Measurements from ENCODE around the gene RASL10B.

The RASL10B gene

DNA sequence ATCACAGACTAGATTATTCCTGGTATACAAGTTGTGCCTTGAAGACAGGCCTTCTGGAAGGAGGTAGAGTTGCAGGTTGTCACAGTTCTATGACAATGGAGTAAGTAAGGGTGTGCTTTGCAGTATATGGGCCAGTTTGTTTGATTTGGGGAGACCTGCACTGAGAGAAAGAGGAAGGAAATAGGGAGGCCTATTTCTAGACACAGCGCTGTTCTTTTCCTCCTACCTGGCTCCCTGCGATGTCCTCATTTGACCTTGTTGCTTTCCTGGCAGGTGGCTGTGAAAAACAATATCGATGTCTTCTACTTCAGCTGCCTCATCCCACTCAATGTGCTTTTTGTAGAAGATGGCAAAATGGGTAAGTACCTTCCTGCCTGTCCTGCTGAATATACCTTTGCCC is 22.5 kb upstream of the RASL10B start:
- peak overlapping the region; percentile 1 for H3K4me3 Mint-ChIP-seq
- no peak overlapping the region for H3K27ac Mint-ChIP-seq
- no peaks in the 10 kb centered on the region for H3K27me3 Mint-ChIP-seq
- no peaks in the 10 kb centered on the region for H3K9me3 Mint-ChIP-seq
- peaks cover 23% of the 10 kb centered on the region for H3K4me1 Mint-ChIP-seq
- ATAC-seq (ENCODE audit: low read depth) (peak; percentile 93), DNase-seq (ENCODE audit: low spot score in 2 of 2) (no peak)
- H3K36me3 Mint-ChIP-seq: peaks cover 15% of the 10 kb centered on the region

DNA sequence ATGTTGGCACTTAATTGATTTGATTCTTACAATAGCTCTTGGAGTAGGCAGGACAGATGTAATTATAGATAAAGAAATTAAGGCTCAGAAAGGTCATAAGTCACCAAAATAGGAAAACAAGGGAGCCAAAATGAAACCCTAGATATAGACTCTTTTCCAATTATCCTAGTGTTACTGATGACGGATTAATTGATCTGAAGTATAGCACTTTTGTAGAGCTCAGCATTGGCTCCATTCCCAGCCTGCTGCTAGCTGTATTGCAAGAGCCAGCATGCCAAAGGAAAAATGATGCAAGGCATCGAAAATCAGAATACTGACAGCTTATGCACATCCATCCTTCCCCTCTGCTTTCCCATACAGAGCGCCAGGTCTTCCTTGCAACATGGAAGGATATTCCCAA is 21.6 kb upstream of the RASL10B start:
- Mint-ChIP-seq H3K27ac (no peak overlapping the region), H3K36me3 (peaks cover 13% of the 10 kb centered on the region), H3K9me3 (no peaks in the 10 kb centered on the region), H3K27me3 (no peaks in the 10 kb centered on the region), H3K4me3 (no peak overlapping the region), H3K4me1 (peaks cover 17% of the 10 kb centered on the region)
- ATAC-seq (ENCODE audit: low read depth): no peak
- no peak for DNase-seq (ENCODE audit: low spot score in 2 of 2)

DNA sequence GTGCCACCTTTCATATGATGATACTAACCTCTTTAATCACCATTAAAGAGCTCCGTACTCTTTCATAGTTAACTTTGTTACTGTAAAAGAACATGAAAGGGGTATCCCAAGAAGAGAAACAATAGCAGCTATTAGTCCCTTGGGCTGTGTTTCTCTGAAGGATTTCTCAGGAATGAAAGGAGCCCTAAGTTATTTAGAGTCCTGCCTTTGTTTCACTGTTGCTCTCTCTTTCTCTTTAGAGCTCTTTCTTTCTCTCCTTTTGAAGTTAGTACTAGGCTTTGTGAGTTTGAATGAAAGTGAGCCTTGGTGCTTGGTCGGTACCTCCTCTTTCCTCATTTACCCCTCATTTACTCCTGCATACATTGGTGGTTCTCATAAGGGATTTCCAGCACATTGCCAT is 20.5 kb upstream of the RASL10B start:
- ATAC-seq (ENCODE audit: low read depth): no peak
- H3K4me1 Mint-ChIP-seq: peaks cover 17% of the 10 kb centered on the region
- H3K27ac Mint-ChIP-seq: peak overlapping the region; percentile 38
- H3K9me3 Mint-ChIP-seq: no peaks in the 10 kb centered on the region
- H3K4me3 Mint-ChIP-seq: no peak overlapping the region
- H3K27me3 Mint-ChIP-seq: no peaks in the 10 kb centered on the region
- DNase-seq (ENCODE audit: low spot score in 2 of 2): no peak
- peaks cover 13% of the 10 kb centered on the region for H3K36me3 Mint-ChIP-seq

DNA sequence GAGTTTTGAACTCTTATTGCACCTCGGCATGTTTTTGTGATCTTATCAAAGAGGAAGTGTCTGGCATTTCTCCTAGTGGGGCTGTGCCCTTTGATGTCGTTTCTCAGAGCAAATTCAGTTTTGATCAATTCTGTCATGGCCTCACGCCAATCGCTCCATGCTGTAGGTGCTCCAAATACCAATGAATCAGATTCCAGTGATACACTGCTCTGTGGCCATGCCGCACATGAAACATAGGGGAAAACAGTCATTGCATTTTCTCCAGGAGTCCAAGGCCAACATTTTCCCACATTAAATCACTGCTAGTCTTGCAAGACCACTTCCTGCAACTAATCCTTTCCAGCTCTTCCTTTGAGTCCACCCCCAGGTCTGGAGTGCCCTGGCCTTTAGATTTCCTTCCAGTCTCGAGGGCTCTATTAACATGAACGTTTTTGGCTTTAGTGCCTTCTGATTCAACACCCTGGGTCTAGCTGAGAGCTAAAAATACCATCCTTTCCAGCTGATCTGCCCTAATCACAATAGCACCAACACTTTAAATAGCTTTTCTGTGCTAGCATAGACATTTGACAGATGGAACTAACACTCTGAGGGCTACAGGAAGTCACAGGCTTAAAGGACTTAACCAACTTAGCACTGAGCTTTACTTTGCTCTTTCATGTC is 18.2 kb upstream of the RASL10B start:
- Mint-ChIP-seq H3K27me3 (no peaks in the 10 kb centered on the region), H3K27ac (no peak overlapping the region), H3K4me1 (peaks cover 9% of the 10 kb centered on the region), H3K36me3 (peaks cover 28% of the 10 kb centered on the region), H3K4me3 (no peak overlapping the region), H3K9me3 (no peaks in the 10 kb centered on the region)
- no peak for DNase-seq (ENCODE audit: low spot score in 2 of 2)
- ATAC-seq (ENCODE audit: low read depth): no peak

DNA sequence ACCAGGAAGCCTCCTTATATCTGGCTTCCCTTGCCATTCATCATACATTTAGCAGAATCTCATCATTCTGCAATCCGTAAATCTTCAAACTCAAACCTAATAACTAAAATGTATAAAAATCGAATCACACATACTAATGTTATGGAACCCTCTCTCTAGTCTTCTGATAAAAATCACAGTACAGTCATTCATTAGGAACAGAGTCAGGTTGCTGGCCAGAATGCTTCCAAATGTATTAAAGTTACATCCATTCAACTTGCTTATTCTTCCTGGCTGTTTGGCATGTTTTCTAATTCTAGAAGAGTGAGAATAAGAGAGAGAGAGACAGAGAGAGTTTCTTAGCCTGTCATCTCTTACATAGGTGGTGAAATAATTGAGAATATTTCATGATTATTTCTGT is 16.5 kb upstream of the RASL10B start:
- Mint-ChIP-seq H3K4me3 (no peak overlapping the region), H3K27me3 (no peaks in the 10 kb centered on the region), H3K9me3 (no peaks in the 10 kb centered on the region), H3K36me3 (peaks cover 34% of the 10 kb centered on the region), H3K27ac (no peak overlapping the region), H3K4me1 (no peaks in the 10 kb centered on the region)
- ATAC-seq (ENCODE audit: low read depth): no peak
- no peak for DNase-seq (ENCODE audit: low spot score in 2 of 2)

DNA sequence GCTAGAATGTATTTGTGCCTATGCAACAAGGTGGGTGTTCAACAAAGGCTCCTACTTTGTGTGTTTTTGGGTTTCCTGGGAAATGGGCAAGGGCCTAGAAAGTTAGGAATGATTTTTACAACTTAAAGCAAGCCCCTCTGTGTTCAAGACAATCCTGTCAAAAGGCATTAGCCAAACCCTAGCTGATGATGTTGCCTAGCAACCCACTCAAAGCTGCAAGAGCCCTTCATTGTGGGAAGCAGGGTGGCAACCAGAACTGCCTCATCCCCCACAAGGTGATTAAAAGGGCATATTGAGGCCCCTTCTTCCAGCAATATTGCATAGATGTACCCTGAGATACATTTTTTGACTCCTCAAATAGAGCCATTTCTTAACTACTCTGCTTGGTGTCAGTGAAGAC is 16.0 kb upstream of the RASL10B start:
- DNase-seq (ENCODE audit: low spot score in 2 of 2) (no peak), ATAC-seq (ENCODE audit: low read depth) (no peak)
- Mint-ChIP-seq H3K9me3 (no peaks in the 10 kb centered on the region), H3K4me1 (no peaks in the 10 kb centered on the region), H3K27me3 (no peaks in the 10 kb centered on the region), H3K4me3 (no peak overlapping the region), H3K36me3 (peaks cover 33% of the 10 kb centered on the region), H3K27ac (no peak overlapping the region)

DNA sequence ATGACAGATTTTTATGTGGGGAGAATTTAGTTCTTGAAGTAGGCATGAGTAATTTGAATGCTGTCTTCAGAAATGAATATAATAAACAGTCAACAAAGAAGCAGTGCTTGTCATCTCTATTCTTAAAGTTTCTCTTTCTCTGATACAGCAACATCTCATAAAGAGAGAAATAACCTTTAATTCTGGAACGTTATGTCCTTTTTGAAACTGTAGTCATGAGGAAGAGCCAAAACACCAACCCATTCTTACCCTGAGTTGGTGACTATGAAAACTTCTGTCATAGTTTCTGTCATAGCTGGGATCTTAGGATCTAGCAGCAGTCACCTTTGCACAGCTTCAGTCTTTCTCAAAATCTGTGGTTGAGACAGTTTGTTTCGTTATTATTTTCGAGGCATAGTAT is 15.3 kb upstream of the RASL10B start:
- no peaks in the 10 kb centered on the region for H3K27me3 Mint-ChIP-seq
- ATAC-seq (ENCODE audit: low read depth): no peak

DNA sequence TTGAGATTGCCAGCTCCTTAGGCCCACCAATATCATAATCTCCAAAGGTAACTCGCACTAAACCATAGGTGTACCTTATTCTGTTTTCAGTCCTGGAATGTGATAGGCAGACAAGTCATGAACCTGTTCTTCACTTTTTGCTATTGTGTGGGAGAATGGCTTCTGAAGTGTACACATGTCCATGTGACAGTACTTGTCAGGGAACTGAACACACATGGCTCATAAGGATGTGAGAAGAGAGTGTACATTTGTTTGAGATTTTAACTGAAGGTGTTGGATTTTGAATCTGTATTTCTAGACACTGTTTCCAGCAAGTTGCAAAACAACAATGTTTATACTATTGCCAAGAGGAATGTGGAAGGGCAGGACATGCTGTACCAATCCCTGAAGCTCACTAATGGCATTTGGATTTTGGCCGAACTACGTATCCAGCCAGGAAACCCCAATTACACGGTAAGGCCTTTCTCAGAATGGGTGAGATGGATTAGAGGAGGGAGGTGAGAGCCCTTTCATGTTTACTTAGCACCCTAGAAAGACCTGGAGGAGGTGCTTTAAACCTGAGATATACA is 14.5 kb upstream of the RASL10B start:
- H3K9me3 Mint-ChIP-seq: no peaks in the 10 kb centered on the region
- H3K4me3 Mint-ChIP-seq: no peak overlapping the region
- DNase-seq (ENCODE audit: low spot score in 2 of 2) (no peak), ATAC-seq (ENCODE audit: low read depth) (no peak)
- no peaks in the 10 kb centered on the region for H3K4me1 Mint-ChIP-seq
- no peak overlapping the region for H3K27ac Mint-ChIP-seq
- H3K36me3 Mint-ChIP-seq: peaks cover 32% of the 10 kb centered on the region
- no peaks in the 10 kb centered on the region for H3K27me3 Mint-ChIP-seq

More for the DNA sequence above, 15.3 kb upstream of the RASL10B start:
- DNase-seq (ENCODE audit: low spot score in 2 of 2): no peak
- no peaks in the 10 kb centered on the region for H3K4me1 Mint-ChIP-seq
- H3K4me3 Mint-ChIP-seq: no peak overlapping the region
- peaks cover 32% of the 10 kb centered on the region for H3K36me3 Mint-ChIP-seq
- H3K9me3 Mint-ChIP-seq: no peaks in the 10 kb centered on the region
- H3K27ac Mint-ChIP-seq: no peak overlapping the region

DNA sequence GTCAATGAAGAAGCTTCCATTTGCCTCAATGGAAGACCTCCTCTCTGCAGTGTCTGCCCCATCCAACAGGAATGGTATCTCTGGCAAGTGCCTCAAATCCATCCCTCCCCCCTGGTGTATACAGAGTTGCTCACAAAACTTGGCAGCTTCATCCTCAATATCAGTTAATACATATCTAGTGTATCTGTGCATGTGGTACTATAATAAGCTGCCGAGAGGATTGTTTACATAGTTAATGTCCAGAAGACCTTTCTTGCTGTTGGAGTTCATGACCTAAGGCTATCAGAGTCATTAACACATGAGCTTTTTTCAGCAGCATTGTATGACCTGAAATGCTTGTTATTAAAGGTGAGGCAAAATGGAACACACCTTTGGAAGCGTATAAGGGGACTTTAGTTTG is 14.0 kb upstream of the RASL10B start:
- DNase-seq (ENCODE audit: low spot score in 2 of 2) (no peak), ATAC-seq (ENCODE audit: low read depth) (no peak)
- Mint-ChIP-seq H3K4me1 (no peaks in the 10 kb centered on the region), H3K4me3 (no peak overlapping the region), H3K36me3 (peaks cover 32% of the 10 kb centered on the region), H3K27me3 (no peaks in the 10 kb centered on the region), H3K27ac (no peak overlapping the region), H3K9me3 (no peaks in the 10 kb centered on the region)

DNA sequence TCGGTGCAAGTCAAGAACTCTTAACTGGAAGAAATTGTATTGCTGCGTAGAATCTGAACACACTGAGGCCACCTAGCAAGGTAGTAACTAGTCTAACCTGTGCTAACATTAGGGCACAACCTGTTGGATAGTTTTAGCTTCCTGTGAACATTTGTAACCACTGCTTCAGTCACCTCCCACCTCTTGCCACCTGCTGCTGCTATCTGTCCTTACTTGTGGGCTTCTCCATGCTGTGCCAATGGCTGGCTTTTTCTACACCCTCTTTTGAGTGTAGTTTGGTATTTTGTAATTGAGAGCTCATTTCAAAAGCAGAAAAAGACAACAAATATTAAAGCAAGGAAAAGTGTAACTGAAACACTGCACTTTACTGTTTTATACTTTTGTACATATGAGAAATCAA is 7.7 kb upstream of the RASL10B start:
- H3K36me3 Mint-ChIP-seq: peaks cover 51% of the 10 kb centered on the region
- no peaks in the 10 kb centered on the region for H3K27me3 Mint-ChIP-seq
- H3K4me1 Mint-ChIP-seq: peaks cover 2% of the 10 kb centered on the region
- ATAC-seq (ENCODE audit: low read depth) (no peak), DNase-seq (ENCODE audit: low spot score in 2 of 2) (no peak)
- H3K27ac Mint-ChIP-seq: no peak overlapping the region
- H3K9me3 Mint-ChIP-seq: no peaks in the 10 kb centered on the region
- no peak overlapping the region for H3K4me3 Mint-ChIP-seq

DNA sequence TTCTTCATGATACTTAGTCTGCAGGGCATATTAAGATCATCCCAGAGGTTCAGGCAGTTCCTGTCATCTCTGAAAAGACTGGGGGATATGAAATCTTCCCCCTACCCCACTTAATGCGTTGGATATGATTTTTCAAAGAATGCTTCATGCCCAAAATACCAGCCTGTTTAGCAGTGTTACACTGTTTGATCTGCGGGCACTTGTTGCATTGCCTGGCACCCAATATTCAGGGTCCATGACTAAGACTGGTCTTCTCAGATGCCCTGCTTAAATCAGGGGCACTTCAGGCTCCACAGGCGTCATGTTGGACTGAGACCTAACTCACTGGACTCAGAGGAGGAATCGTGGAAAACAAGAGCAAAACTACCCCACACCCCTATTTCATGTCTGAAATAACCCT is 6.4 kb upstream of the RASL10B start:
- peaks cover 4% of the 10 kb centered on the region for H3K4me1 Mint-ChIP-seq
- H3K4me3 Mint-ChIP-seq: no peak overlapping the region
- H3K9me3 Mint-ChIP-seq: no peaks in the 10 kb centered on the region
- peaks cover 2% of the 10 kb centered on the region for H3K27me3 Mint-ChIP-seq
- DNase-seq (ENCODE audit: low spot score in 2 of 2) (no peak), ATAC-seq (ENCODE audit: low read depth) (no peak)
- peaks cover 48% of the 10 kb centered on the region for H3K36me3 Mint-ChIP-seq
- no peak overlapping the region for H3K27ac Mint-ChIP-seq

DNA sequence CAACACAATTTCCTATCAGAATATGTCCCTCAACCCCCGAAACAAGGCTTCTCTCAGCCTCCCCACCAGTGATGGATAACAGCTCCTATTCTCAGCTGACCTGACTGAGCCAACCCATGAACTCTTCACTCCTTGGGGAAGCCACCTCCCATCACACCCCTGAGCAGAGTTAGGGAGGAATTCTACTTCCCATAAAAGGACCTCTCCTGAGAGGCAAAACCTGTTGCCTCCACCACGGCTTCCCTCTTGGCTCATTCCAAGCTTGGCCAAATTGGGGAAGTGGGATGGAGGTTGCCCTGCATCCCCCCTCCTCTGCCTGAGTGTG is 5.7 kb upstream of the RASL10B start:
- ATAC-seq (ENCODE audit: low read depth) (no peak), DNase-seq (ENCODE audit: low spot score in 2 of 2) (no peak)
- H3K4me3 Mint-ChIP-seq: no peak overlapping the region
- no peak overlapping the region for H3K27ac Mint-ChIP-seq
- peaks cover 47% of the 10 kb centered on the region for H3K36me3 Mint-ChIP-seq
- peaks cover 7% of the 10 kb centered on the region for H3K4me1 Mint-ChIP-seq
- H3K9me3 Mint-ChIP-seq: no peaks in the 10 kb centered on the region
- H3K27me3 Mint-ChIP-seq: peaks cover 5% of the 10 kb centered on the region

DNA sequence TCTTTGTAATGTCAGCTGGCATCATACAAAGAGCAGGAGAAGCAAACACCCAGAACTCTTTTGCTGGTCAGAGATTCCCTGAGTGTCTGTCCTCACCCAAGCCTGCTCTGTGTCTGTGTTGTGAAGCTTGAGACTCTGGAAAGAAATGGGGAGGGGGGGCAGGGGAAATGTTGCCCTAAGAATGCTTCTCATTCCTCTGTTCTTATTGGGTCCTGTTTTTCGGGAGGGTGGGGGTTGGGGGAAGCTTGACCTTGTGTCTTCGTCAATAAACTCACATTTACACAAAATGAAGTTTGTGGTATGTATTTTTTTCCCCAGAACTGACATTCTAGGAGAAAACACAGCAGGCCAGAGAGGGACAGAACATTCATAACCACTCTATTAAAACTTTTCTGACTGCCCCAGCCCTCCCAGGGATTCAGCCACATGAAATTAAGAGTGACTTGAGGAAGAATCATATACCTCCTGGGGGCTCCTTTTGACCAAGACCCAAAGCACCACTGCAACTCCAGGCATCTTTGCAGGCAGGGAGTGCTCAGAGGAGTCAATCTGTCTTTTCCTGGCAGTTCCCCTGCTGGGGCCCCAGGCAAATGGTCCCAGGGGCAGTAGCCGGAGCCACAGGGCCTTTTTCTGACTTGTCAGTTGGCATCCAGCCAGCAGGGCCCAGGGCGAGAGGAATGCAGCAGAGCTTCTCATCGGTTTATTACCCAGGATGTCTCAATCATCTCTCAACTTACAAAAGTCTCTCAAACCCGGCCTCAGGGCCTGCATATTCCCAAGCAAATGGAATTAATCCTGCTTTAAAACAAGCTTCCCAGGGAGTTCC is 5.1 kb upstream of the RASL10B start:
- Mint-ChIP-seq H3K27me3 (peaks cover 9% of the 10 kb centered on the region), H3K4me3 (no peak overlapping the region), H3K9me3 (no peaks in the 10 kb centered on the region), H3K4me1 (peaks cover 13% of the 10 kb centered on the region), H3K27ac (no peak overlapping the region), H3K36me3 (peaks cover 49% of the 10 kb centered on the region)
- DNase-seq (ENCODE audit: low spot score in 2 of 2): no peak
- no peak for ATAC-seq (ENCODE audit: low read depth)

DNA sequence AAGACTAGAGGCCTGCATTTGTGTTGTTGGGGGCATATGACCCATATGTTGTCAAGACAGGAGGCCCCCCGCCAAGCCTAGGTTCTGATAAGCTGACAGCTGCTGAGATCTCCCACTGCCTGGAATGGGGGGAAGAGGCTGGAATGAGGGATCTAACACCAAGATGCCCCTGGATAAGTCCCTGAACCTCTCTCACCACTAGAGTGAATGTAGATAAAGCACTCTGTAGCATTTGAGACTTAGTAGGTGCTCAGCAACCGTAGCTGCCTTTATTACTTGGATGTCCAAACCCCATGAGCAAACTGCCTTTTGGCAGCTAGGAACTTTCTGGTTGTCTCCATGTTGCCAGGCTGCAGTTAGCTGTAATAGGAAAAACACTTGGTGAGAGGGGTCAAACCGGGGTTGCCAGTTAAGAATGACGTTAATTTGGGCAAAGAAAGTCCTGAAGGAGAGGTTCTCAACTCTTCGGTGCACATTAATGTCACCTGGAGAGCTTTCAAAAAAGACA is 4.4 kb upstream of the RASL10B start:
- peaks cover 14% of the 10 kb centered on the region for H3K4me1 Mint-ChIP-seq
- no peaks in the 10 kb centered on the region for H3K9me3 Mint-ChIP-seq

More for the DNA sequence above, 4.4 kb upstream of the RASL10B start:
- peaks cover 47% of the 10 kb centered on the region for H3K36me3 Mint-ChIP-seq
- H3K27ac Mint-ChIP-seq: no peak overlapping the region
- peaks cover 9% of the 10 kb centered on the region for H3K27me3 Mint-ChIP-seq
- H3K4me3 Mint-ChIP-seq: no peak overlapping the region
- DNase-seq (ENCODE audit: low spot score in 2 of 2) (no peak), ATAC-seq (ENCODE audit: low read depth) (no peak)

Measured in memory B cell (primary cell).